Muscle of leg (tissue), 11 donors: ENCODE results near the gene SLC6A13. TPM values are rescaled to one million over a fixed set of nuclear protein-coding genes. Genes with fewer than 3 reads are reported as not detected.

Source experiments
- DNase-seq: peaks from one replicate; pipeline ENCODE4 v3.0.0; 2013
- H3K27ac ChIP-seq: one replicate; pipeline ENCODE4 v1.5.1; 2013; ENCODE audit warnings: mild to moderate bottlenecking, low read length, control low read depth
- H3K27me3 ChIP-seq: one replicate; pipeline ENCODE4 v1.6.1; 2013; ENCODE audit warnings: low read length; ENCODE audit not compliant: control insufficient read depth, insufficient read depth
- H3K36me3 ChIP-seq: one replicate; pipeline ENCODE4 v1.6.1; 2013; ENCODE audit warnings: low read length; ENCODE audit not compliant: control insufficient read depth, insufficient read depth
- H3K4me1 ChIP-seq: one replicate; pipeline ENCODE4 v1.6.1; 2013; ENCODE audit warnings: low read length; ENCODE audit not compliant: control insufficient read depth, insufficient read depth
- H3K4me3 ChIP-seq: one replicate; pipeline ENCODE4 v1.5.1; 2013; ENCODE audit warnings: low read length, control low read depth
- H3K9me3 ChIP-seq: replicated peaks from 2 replicates; pipeline ENCODE4 v1.6.1; 2013; ENCODE audit warnings: low read depth, low read length; ENCODE audit not compliant: control insufficient read depth
- WGBS: methylation state at CpG from one replicate; pipeline ENCODE4 v1.1.5; 2013; ENCODE audit warnings: missing lambda C conversion rate; ENCODE audit not compliant: insufficient coverage; 5-methylcytosine and 5-hydroxymethylcytosine counted together
- polyA plus RNA-seq, 8 donors: library from polyadenylated mRNA; unstranded; fragments of 120-200 nt; gene quantifications; one replicate each; pipeline versions ENCODE4 v1.2.1 to v1.2.3, GENCODE V29; 2013; ENCODE audit warnings: inconsistent platforms in 1 of 8, low replicate concordance in 1 of 8; ENCODE audit not compliant: insufficient read length in 8 of 8, insufficient read depth in 1 of 8
- total RNA-seq: library from RNA; stranded (reverse); fragments of 120-200 nt; gene quantifications from one replicate; pipeline ENCODE4 v1.2.4, GENCODE V29; 2013

The SLC6A13 gene
- total and polyA plus RNA-seq, 9 donors, result 0.77 to 7.5 (median 2.7) TPM

DNA sequence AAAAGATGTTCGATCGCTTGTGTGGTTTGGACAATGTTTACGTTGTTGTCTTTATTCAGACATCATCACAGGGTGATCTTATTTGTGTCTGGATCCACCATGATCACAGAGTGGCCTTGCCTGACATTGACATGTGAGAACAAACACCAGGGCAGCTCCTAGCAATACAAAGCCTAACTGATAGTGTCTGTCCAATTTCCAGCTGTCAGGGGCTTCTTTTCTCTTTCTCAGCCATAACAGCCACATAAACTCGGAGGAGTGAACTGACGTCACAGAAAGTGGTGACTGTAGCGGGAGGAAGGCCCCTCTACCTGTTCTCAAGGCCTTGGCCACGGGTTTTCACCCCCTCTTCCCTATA is 5.8 kb upstream of the SLC6A13 start:
- Histone ChIP-seq H3K27ac (no peak overlapping the region), H3K4me1 (peaks cover 7% of the 10 kb centered on the region), H3K36me3 (no peaks in the 10 kb centered on the region), H3K4me3 (no peak overlapping the region), H3K9me3 (no peaks in the 10 kb centered on the region), H3K27me3 (no peaks in the 10 kb centered on the region)
- WGBS, result 46% methylated on average over 3 of the region's 7 CpGs
- no peak for DNase-seq

DNA sequence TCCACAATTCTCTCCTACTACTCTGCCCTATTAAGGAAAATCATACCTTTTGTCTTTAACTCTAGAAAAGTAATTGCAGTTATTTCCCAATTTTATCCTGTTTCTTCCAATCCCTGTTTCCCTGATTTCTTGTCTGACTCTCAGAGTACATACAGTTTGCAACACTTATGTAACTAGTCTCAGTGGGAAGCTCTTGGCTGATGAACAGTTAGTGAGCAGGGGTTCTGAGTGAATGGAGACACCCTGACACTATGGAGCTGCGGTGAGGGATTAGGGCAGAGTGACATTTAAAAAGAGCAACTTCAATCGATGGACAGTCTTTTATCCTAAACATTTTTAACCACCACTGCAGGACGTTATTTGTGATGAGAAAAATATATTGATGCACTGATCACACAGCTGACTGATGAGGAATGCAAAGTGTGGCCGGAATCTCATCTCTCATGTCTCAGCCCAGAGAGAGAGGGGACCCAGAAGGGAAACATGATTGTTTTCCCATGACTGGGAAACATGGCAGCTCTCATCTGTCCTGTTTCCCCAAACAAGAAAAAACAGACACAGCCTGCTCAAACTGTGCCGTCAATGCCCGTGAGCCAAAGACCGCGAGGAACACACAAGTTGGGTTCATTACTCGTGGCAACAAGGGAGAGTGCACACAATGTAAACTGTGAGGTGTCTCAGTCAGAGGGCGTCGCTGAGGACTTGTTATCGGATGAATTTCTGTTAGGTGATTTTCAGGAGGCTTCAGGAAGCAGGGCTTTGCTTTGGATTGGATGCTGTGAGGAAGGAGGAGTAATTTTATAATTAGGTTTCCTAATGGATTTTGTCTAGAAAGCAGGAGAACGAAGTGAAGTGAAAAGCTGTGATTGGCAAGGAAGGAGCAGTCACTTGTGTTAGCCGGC is 5.2 kb upstream of the SLC6A13 start:
- DNase-seq, result peak; percentile 49
- Histone ChIP-seq H3K27me3 (no peaks in the 10 kb centered on the region), H3K9me3 (no peaks in the 10 kb centered on the region), H3K4me3 (no peak overlapping the region), H3K4me1 (peaks cover 7% of the 10 kb centered on the region), H3K27ac (no peak overlapping the region), H3K36me3 (no peaks in the 10 kb centered on the region)
- WGBS, result 45% methylated on average over 10 of the region's 14 CpGs

DNA sequence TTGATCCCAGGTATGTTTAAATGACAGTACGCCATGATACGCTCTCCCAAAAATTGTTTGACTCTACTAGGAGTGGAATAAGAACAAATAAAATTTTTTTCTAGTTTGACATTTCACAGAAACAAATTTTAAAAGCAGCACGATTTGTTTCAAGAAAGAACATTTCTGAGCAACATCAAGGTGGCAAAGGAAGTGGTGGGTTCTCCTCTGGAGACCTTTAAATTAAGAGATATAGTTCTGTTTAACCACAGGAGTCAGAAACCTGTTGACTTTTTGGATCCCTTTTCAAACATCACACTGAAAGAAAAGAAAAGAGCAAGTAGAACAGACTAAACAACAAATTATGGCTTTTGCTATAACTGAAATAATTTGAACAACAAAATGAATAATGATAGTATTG is 2.5 kb upstream of the SLC6A13 start:
- H3K4me3 ChIP-seq, result no peak overlapping the region
- no CpG with 5 or more reads among the region's 3 CpGs for WGBS
- no peaks in the 10 kb centered on the region for H3K36me3 ChIP-seq
- no peak for DNase-seq
- peaks cover 7% of the 10 kb centered on the region for H3K4me1 ChIP-seq
- H3K27me3 ChIP-seq, result no peaks in the 10 kb centered on the region
- H3K27ac ChIP-seq, result no peak overlapping the region
- H3K9me3 ChIP-seq, result no peaks in the 10 kb centered on the region

DNA sequence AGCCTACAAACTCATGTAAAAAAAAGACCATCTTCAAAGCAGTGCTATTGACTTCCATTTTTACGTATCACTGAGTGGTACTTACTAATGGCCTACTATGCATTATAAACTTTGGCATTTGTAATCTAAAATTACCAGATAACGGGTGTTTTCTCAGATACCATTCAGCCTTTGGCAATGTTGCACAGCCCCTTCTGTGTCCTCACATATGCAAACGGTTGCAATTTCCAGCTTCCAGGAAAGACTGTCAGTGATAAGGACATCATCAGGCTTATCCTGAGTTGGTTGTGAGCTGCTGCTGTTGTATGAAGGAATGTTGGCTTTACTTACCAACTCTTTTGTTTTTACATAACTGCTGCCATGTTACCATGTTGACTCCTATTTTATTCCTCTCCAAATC is 1.6 kb upstream of the SLC6A13 start:
- Histone ChIP-seq H3K4me1 (peaks cover 5% of the 10 kb centered on the region), H3K36me3 (no peaks in the 10 kb centered on the region), H3K4me3 (no peak overlapping the region), H3K9me3 (no peaks in the 10 kb centered on the region), H3K27me3 (peaks cover 6% of the 10 kb centered on the region), H3K27ac (no peak overlapping the region)
- no peak for DNase-seq
- 100% methylated on average over 1 of the region's 3 CpGs for WGBS

DNA sequence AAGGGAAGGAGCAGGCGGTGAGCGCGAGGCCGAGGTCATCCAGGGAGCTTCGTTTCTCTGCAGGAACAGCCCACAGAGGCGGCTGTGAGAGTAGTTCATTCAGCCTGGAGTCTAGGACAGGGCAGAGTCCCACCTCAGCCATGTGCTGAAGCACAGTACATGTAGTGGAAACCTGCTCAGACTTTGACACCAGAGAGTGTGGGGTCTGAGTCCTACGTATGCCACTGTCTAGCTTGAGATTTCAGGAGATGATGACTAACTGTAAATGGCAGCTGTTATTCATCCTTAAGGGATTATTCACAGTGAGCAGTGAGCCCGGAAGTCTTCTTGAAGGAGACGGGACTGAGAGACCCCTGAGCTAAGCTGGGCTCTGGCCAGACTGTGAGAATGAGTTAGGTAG is 938 bp upstream of the SLC6A13 start:
- 47% methylated on average over 9 of the region's 9 CpGs for WGBS
- H3K4me3 ChIP-seq, result no peak overlapping the region
- H3K36me3 ChIP-seq, result no peaks in the 10 kb centered on the region
- no peak for DNase-seq
- H3K9me3 ChIP-seq, result no peaks in the 10 kb centered on the region
- H3K4me1 ChIP-seq, result peaks cover 4% of the 10 kb centered on the region
- no peak overlapping the region for H3K27ac ChIP-seq
- peaks cover 7% of the 10 kb centered on the region for H3K27me3 ChIP-seq

DNA sequence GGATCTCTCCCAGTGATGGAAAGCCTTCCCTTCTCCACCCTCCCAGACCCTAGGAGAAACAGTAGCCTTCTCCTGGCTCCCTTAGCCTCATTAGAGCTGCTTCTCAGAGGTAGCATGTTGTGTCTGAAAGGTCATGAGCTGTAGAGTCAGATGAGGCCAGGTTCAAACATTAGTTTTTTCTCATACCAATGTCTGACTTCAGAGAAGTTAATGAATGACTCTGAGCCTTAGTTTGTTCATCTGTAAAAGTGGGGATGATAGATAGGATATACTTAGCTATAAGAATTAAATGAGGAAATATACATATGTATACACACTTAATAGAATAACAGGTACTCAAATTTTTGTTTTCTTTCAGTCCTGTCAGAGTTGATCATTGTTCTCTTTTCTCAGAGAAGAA is 523 bp downstream of the SLC6A13 start:
- Histone ChIP-seq H3K4me3 (no peak overlapping the region), H3K27ac (no peak overlapping the region), H3K36me3 (no peaks in the 10 kb centered on the region), H3K9me3 (no peaks in the 10 kb centered on the region), H3K4me1 (no peaks in the 10 kb centered on the region), H3K27me3 (peaks cover 16% of the 10 kb centered on the region)
- DNase-seq, result no peak

DNA sequence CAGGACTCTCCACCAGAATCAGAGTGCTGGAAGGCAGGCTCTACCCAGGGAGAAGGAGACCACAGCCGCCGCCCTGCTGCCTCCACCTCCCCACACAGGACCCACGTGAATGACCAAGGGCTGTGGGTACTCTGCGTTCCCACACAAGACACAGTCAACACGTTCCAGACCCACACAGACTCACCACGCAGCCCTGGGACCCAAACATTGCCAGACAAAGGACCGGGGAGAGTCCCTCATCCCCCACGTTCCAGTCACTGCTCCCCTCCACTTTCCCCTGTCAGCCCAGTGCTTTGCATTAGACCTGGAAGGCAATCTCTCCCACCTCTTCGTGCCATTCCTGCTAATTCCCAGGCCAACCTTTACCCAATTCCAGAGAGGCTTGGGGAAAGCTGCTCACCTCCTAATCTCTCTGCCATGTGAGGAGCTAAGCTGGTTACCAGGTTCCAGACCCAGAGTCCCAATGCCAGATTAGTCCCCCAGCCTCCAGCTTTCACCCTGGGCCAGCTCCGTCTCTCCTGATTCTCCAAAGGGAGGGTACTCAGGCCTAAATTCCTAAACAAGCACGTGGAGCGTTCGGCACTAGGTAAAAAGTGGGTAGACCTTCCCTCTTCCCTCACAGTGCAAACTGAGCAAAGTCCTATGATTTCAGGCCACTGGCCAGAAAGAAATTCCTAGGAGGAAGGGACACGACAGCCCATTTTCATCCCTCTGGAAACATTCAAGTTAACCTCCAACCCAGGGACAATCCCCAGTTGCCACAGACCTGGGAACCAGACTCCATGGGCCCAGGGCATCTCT is 4.9 kb downstream of the SLC6A13 start:
- H3K9me3 ChIP-seq, result no peaks in the 10 kb centered on the region
- WGBS, result 52% methylated on average over 8 of the region's 14 CpGs
- no peak for DNase-seq
- H3K4me3 ChIP-seq, result no peak overlapping the region
- no peaks in the 10 kb centered on the region for H3K4me1 ChIP-seq
- no peaks in the 10 kb centered on the region for H3K36me3 ChIP-seq
- no peak overlapping the region for H3K27ac ChIP-seq
- H3K27me3 ChIP-seq, result peaks cover 16% of the 10 kb centered on the region

DNA sequence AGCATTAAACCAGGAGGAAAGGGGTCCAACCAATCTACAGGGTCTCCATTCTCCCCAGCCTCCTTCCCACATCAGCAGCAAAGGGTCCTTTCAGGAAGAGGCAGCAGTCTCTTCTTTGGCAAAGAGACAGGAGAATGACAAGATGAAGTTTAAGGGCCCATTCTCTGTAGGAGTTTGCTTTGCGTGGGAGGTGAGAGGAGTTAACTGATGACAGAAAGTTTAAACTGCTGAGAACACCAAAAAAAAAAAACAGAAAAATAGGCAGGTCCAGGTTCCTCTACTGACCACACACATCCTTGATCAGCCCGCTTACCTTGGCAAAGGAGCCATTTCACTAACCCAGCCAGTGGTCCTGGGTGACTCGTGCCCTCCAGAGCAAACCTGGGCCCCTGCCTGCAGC is 5.7 kb downstream of the SLC6A13 start:
- Histone ChIP-seq H3K4me3 (no peak overlapping the region), H3K36me3 (no peaks in the 10 kb centered on the region), H3K27ac (no peak overlapping the region), H3K9me3 (no peaks in the 10 kb centered on the region), H3K4me1 (no peaks in the 10 kb centered on the region), H3K27me3 (peaks cover 16% of the 10 kb centered on the region)
- WGBS, result 80% methylated on average over 1 of the region's 3 CpGs
- no peak for DNase-seq

DNA sequence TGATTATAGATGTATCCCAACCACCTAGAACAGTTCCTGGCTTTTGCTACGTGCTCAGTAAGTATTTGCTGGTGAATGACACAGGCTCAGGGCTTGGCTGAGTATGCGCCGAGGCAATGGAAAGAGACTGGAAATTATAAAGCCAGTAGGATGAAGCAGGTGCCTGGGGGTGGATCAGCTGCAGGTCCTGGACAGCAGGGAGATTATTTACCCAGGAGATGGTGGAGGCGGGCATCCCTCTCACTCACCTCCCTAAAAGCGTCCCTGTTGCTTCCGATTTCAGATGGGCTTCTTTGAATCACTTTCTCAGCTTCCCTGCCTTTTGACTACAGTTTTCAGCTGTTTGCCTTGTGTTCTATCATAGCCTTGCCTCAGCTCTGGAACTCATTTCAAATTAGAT is 6.4 kb downstream of the SLC6A13 start:
- Histone ChIP-seq H3K9me3 (no peaks in the 10 kb centered on the region), H3K36me3 (no peaks in the 10 kb centered on the region), H3K4me1 (no peaks in the 10 kb centered on the region), H3K27me3 (peaks cover 16% of the 10 kb centered on the region), H3K4me3 (no peak overlapping the region), H3K27ac (no peak overlapping the region)
- no peak for DNase-seq
- 93% methylated on average over 2 of the region's 6 CpGs for WGBS

DNA sequence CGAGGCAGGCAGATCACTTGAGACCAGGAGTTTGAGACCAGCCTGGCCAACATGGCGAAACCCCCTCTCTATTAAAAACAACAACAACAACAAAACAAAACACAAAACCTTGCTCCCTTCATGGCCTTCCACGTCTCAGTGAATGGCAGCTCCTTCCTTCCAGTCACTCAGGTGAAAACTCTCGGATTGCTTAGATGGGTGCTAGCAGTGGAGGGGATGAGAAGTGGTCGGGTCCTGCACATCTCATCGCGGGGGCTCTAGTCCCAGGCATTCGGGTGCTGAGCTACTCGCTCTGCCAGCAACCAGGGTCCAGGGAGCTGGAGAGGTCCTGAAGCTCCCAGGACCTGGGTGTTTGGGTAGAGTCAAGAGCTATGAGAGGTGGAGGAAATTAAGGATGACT is 7.7 kb downstream of the SLC6A13 start:
- H3K9me3 ChIP-seq, result no peaks in the 10 kb centered on the region
- no peak overlapping the region for H3K27ac ChIP-seq
- 92% methylated on average over 2 of the region's 9 CpGs for WGBS
- no peak for DNase-seq
- H3K4me3 ChIP-seq, result no peak overlapping the region
- H3K4me1 ChIP-seq, result no peaks in the 10 kb centered on the region
- H3K36me3 ChIP-seq, result no peaks in the 10 kb centered on the region
- peaks cover 16% of the 10 kb centered on the region for H3K27me3 ChIP-seq
